HPDE6-E6E7 (cell line): ENCODE results near the gene CCNK.

ENCODE experiments used
- DNase-seq: peaks from one replicate; pipeline ENCODE4 v3.0.0; 2011; ENCODE audit warnings: missing footprints; ENCODE audit errors: extremely low spot score

Gene CCNK

DNA sequence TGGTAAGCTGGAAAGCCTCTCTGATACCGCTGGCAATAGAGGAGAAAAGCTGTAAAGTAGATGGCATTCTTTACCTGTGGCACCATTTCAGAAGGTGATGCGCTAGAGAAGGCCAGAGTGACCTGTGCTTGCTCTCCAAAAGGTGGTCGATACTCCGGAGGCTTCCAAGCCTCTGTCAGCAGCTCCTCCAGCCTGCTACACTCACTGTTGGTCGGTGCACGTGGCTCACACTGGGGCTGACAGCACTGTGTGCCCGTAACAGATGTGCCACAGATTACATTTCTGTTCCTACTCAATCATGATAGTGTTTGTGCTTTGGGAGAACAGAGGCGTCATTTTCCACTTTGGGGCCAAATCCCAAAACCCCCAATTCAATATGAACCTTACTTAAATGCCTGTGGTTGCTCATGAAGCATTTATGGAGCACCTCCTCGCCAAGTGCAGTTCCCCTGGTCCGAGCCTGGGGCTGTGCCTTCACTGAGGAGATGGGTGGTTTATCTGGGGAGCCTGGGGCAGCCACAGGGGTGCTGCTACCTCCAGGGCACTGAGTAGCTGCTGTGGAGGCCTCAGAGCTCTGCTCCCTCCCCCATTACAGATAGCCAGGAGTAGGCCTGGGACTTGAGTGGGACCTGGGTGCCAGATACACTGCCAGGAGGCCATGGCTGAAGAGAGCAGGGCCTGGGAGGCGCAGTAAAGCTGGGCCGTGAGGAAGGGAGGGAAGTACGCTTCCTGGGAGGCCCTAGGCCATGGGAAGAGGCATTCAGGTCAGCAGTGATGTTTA lies 26.8 kb downstream of the CCNK start:
- no peak for DNase-seq

DNA sequence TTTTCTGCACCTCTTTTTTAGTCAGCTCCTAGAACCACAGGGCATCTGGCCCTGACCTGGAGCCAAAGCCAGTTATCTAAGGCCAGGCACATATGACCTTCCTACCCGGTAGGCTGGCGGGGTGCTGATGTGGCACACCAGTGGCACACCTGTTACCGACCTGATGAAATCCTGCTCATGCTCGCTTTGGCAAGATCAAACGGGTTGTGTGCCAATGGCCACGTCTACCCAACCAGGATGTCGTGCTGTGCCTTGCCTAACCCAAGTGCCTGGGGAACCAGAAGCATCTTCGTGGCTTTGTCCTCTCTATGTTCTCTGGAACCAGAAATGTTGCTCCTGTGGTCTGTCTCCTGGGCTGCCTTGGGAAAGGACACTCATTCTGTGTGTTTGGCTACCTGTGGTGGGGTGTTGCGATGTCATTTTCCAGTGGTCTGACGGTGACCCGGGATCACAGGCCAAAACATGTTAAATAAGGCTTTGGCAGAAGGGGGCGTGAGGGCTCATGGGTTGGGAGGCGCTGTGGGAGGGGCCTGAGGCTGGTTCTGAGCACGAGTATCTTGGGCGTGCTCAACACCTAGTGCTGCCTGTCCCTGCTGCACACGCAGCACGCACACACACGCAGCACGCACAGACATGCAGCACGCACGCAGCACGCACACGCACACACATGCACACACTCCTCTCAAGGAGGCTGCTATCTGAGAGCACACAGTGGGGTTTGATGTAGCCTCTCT lies 27.9 kb downstream of the CCNK start:
- DNase-seq, result no peak

DNA sequence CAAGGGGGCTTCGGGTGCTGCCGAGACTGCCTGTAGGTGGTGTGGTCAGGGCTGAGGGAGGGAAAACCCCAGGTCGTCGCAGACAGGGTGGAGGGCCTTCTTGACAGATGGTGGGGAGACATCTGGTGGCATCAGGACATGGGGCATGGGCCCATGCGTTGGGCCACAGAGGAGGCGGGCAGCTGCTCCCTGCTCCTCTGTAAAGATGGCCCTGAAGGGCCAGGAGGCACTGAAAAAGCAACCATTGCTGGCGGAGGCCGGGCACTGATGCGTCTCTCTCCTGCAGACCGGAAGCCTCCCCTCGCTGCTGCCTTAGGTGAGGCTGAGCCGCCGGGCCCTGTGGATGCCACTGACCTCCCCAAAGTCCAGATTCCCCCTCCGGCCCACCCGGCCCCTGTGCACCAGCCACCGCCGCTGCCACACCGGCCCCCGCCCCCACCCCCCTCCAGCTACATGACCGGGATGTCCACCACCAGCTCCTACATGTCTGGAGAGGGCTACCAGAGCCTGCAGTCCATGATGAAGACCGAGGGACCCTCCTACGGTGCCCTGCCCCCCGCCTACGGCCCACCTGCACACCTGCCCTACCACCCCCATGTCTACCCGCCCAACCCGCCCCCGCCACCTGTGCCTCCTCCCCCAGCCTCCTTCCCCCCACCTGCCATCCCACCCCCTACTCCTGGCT lies 28.8 kb downstream of the CCNK start:
- DNase-seq, result no peak

DNA sequence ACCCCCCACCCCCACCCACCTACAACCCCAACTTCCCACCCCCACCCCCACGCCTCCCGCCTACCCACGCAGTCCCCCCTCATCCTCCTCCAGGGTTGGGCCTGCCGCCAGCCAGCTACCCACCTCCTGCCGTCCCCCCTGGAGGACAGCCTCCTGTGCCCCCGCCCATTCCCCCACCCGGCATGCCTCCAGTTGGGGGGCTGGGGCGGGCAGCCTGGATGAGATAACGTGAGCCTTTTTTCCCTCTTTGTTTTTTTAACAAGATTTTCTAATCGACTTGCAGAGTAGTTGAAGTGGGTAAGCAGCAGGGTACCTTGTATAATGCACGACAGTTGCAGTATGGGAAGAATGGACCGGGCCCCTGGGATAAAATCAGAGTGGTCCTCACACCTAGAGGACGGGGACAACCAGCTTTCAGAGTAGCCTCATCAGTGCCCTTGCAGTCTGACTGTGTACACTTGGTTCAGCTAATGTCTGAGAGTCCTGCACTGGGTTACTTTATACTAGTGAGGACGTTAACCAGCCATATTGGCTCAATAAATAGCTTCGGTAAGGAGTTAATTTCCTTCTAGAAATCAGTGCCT lies 29.4 kb downstream of the CCNK start:
- DNase-seq, result no peak

DNA sequence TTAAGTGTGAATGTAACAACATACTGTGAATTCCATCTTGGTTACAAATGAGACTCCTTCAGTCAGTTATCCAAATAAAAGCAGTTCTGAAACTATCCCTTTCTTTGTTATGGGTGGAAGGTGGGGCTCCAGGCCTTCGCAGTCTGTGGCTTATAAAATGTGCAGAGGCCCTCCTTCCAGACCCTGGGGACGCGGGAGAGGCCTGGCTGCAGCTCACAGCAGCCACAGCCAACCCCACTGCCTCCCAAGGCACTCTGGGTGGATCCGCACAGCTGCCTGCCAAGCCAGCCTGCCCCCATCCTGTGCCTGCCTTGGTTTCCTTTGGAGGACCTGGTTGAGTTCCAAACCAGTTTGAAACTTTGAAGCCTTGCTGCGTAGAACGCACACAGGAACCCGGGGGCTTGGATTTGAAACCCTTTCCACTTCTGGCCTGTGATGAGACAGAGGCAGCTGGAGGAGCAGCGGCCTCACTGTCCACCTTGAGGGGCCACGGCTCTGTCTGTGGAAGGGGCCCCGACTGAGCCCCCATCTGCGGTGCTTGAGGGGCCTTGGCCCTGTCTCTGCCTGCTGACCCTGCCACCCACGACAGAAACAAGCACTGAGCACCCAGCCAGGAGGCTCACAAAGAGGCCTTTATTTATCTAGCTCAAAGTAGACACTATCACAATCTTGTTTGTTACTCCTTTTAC lies 30.4 kb downstream of the CCNK start:
- no peak for DNase-seq

DNA sequence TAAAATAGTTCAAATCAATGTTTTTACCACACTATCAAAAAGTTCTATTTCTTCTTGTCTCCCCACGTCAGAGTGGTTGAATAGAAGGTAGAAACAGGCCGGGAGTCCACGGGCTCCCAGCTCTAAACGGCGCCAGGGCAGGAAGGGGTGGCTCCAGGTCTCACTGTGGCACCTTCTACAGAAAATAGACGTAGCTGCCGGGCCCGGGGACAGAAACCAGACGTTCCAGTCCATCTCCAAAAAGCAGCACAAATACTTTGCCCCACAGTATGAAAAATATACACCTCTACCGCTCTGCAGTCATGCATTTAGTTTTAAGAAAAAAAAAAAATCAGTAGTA lies 30.9 kb downstream of the CCNK start:
- DNase-seq, result no peak

DNA sequence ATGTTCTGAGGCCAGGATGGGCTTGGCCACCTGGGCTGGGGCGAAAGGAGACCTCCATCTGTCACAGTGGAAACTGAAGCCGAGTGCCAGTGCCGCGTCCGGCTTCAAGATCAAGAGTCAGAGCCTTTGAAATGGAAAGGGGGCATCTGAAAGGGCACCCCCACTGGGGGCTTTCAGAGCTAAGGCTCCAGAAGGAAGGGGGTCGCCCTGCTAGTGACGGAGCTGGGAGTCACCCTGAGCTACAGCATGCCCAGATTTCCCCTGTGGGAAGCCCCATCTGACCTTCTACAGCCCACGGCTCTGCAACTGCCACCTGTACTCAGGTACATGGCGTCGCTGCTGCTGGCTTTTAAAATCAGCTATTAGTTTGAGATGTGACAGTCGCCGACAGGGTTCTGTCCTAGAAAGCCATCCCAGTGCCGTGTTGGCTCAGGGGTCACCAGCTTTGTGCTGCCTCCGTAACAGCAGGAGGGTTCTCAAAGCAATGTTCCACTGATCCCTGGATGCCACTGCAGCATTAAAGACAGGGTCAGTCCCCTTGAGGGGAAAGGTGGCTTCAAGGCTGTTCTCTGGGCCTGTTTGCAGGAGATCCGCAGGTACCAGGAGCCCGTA lies 31.5 kb downstream of the CCNK start:
- DNase-seq, result no peak

DNA sequence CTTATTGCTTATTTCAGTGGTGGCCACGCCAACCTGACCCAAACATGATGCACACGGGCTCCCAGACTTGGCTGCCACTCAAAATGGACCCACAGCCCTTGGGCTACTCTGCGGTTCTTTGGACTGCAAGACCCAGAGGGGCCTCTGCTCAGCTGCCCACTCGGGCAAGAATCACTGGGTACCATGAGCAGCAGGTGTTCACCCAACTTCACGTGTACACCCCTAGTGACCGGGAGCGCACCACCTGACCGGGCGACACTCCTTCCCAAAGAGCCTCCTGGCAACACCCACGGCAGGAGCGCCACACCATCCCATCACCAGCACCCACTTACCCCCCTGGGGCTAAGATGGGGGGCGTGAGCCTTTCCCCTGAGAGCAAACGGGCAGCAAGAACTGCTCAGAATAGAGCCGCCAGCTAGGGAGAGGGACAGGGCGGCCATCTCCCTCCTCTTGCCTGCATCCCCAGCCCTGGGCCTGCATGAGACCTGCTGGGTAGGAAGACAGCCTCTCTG lies 32.0 kb downstream of the CCNK start:
- DNase-seq, result no peak

DNA sequence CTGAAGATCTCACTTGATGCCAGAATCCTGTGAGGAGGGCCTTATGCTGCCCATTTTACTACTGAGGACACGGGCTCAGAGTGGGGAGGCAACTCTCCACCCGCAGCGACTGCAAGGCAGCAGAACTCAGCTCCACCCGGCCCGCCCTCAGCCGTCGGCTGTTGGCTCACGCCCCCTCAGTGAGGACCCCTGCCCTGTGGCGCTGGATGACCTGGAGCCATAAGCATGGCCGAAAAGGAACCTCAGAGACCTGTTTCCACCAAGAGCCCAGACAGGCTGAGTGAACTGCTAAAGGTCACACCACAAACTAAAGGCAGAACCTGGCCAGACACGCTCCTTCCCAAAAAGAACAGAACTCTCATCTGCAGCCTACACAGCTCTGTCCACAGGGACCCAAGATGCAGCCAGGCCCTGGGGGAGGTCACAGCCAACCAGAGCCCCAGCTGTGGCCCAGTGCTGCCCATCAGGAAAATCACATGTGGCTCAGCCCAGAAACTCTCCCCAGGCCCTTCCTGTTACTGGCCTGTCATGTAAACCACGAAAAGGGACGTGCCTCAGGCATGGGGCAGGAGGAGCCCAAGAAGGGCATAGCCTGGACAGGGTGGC lies 32.8 kb downstream of the CCNK start:
- DNase-seq, result no peak

DNA sequence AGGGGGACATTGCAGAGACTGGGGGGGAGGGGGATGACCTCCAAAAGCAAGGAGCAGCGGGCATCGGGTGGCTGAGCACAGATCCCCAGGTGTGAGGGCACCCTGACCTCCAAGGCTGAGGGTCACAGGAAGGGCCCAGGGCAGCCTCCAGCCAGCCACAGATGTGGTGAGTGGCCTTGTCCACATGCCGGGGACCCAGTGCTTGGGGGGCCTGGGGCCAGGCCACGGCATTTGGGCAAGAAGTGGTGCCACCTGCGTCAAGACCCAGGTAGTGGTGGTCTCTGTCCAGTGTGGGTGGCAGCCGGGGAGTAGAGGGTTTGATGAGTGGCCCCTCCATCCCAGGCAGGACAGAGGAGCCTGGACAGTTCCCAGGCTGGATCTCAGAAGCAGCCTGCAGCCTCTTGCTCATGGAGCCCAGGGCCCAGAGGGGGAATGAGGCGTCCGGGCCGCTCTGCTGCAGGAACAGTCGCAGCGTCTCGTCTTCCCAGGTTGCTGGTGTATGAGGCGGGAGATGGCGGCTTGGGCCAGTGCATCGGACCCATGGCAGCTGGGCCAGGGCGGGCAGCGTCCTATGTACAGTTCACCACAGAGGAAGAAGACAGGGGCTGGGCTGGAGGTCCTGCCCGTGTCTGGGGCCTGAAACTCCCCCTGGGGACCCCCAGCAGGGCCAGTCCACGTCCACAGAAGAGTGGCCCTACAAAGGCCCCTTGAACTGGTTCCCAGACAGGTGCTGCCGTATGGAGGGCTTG lies 33.5 kb downstream of the CCNK start:
- DNase-seq, result no peak

DNA sequence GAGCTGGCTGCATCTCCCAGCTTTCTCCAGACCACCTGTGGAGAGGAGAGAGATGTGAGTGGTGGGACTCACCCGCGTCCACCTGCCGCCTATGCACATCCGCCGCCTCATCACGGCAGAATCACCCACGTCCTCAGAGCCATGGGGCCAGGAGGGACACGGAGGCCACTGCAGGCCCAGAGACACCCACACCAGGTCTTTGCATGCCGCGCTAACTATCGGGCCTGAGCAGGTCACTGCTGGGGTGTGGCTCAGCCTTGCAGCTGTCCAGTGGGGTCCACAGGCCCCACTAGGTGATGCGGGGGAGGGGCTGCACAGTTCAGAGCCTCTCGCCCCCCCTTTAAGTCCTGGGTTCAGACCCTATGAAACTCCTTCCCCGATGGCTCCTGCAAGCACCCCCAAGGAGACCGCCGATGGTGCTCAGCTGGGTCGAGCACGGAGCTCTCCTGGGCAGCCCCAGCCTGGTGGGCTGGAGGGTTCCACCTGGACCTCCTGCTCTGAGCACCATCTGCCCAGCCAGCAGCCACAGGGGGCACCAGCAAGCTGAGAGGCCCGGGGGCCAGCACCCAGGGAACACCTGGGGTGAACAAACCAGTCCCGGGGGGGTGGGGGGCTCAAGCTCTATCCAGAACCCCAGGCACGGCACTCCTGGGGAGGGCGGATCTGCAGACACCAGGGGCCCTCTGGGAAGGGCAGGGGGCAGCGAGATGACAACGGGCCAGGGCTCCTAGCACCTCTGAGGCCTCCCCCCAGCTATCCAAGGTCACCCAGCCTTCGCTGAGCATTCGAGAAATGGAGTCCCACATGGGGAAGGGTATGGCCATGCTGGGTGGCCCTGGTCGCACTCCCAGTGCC lies 34.3 kb downstream of the CCNK start:
- DNase-seq, result no peak

DNA sequence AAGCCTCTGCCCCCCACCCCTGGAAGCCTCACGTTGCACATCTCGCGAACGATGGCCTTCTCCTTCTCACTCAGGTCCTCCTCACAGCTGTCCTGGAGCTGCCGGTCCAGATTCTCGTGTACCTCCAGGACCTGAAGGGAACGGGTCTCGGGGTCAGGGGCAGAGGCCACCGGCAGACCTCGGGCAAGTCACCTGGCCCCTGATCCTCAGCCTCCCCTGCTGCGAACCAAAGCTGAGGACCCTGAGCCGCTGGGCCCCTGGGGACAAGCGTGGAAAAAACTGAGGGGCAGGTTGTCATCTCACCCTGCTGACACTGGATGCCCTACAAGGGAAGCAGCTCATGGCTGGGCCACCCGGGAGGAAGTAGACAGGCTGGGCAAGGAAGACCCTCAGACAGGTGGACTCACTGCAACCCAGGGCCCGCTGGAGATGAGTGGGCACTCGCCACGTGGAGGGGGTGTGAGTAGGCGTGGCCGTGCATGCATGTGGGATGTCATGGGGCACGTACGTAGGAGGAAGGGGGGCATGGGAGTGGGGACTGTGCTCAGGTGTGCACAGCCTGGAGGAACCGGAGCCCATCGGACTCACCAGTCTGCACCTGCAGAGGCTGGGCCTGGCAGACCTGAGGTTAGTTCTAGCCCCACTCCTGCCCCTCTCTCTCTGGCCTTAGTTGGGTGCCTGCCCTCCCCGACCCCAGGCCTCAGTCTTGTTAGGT lies 35.1 kb downstream of the CCNK start:
- DNase-seq, result no peak

DNA sequence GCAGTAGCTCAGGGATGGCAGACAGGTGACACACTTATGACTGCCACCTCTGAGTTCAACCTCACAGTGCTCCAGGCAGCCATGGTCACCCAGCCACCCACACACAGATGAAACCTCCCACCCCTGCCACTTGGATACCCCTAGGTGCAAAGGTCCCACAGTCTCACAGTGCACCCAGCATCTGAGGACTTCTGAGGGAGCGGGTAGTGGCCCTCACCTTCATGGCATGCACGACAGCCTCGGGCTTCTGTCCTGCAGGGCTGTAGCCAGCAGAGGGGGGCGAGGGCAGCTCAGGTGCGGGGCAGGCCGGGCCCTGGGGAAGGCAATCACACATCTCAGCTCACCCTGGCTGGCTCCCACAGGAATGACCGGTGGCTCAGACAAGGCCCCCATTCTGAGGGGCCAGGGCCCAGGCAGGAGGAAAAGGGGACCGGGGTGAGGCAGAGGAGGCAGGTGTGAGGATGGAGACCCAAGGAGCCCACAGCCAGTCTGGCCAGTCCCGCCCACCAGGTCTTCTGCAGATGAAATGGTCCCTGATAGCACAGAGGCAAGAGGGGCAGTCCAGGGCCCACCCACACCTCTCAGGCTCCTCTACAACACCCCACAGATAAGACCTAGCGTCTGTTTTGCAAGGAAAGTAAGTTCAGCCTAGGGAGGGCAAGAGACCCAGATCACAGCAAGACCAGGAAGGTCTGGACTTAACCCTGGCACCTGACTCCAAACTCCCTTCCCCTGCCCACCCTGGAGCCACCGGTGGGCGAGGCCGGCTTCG lies 35.8 kb downstream of the CCNK start:
- DNase-seq, result no peak

DNA sequence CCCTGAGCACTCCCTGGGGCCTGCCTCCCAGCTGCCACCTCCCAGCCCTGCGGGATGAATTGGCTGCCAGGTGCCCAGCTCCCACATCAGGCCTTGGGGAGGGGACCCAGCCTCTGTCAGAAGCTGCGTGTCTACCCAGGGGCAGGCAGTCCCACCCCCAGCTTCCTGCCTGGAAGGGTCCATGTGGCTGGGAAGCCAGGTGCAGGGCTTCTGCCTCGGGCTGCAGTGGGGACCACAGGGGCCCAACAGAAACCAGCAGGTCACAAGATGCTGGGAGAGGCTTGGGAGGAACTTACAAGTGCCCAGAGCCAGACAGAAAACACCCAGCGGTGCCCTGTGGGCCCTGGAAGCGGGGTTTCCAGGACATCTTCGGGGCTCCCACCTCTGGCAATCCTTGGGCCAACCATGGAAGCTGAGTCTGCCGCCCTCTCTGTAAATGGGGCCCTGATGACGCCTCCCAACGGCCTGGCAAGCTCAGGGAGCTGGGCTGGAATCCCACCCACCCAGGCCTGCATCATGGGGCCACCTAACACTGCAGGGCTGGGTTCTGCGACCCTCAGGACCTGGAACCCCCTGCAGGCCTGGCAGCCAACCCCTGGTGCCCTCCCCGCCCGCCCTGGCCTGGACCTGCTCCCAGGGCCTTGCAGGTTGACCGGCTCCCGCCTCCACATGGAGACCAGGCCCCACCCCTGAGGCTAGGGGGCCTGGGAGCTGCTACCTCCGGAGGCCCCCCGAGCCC lies 36.6 kb downstream of the CCNK start:
- DNase-seq, result no peak

DNA sequence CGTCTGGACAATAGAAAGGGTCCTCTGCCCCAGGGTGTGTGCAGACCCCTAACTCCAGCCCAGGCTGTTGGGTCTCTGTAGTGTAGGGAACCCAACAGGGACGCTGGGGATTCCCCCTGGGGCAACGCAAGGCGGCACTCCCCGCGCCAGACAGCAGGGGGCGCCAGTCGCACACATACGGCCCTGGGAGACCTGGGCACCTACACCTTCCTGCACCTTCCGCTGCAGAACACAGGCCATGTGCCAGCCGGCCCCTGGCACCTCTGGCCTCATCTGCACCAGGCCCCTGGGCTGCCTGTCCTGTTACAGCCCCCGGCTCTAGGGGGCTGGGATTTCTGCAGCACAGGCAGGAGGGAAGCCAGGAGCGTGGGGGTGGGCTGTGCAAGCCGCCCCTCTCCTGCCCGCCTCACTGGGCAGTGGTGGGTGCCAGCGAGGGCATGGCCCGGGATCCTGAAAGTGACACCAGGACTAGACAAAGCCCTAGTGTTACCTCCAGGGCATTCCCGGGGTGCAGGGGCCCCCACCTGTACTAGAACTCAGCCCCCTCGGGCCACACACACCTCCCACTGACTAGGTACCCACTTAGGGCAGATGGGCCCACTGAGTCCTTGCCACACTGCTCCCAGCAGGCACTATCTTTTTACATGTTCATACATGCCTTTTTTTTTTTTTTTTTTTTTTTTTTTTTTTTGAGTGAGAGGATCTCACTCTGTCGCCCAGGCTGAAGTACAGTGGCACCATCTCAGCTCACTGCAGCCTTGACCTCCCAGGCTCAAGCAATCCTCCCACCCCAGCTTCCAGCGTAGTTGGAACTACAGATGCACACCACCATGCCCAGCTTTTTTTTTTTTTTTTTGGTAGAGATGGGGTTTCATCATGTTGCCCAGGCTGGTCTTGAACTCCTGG lies 37.5 kb downstream of the CCNK start:
- DNase-seq, result peak; percentile 86

DNA sequence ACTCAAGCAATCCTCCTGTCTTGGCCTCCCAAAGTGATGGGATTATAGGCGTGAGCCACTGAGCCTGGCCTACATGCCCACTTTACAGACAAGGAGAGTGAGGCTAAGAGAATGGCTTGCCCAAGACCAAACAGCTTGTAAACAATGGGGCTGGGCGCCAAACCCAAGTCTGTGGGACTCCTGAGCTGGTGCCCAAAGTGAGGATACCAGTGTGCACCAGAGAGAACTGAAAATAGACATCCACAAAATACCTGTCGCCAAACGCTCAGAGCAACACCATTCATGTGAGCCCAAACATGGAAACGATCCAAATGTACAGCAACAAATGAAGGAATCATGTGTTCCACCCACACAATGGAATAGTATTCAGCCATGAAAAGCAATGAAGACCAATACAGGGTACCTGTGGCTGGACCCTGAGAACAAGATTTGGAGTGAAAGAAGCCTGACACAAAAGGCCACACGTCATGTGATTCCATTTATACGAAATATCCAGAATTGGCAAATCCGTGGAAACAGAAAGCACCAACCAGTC lies 38.2 kb downstream of the CCNK start:
- DNase-seq, result no peak
